Measurements from ENCODE around the gene OAT.

GRCh38 chr10:124357561-124357885 is 61.2 kb downstream of the OAT start:
- no peak for TF ChIP-seq CTCF (conservative IDR thresholded peaks at IDR 0.05; ENCODE audit: low read length)
- no peak for TF ChIP-seq EZH2phosphoT487 (IDR thresholded peaks at IDR 0.05; ENCODE audit: borderline replicate concordance)

Data from Loucy (cell line).